Dermis blood vessel endothelial cell (primary cell): ENCODE data around the gene MYL6B. TPM values are rescaled to one million over a fixed set of nuclear protein-coding genes. Genes with fewer than 3 reads are reported as not detected.

Experiments used
- total RNA-seq: library from RNA; depleted of rRNA; stranded (reverse); fragments of >200 nt; gene quantifications from 2 replicates; pipeline ENCODE4 v1.2.3, GENCODE V29; 2014

MYL6B gene
- total RNA-seq, 1 donor from 2014 or later, result 96.8 TPM

Other genes with a start within 250 kb of the MYL6B start
- 33.1 and 34.9 TPM in 2 replicates for gene PYM1, start 224.7 kb upstream of the MYL6B start, total RNA-seq
- 23.7 and 41.5 TPM in 2 replicates for gene DGKA, start 221.4 kb upstream of the MYL6B start, total RNA-seq
- 0.37 and 1.5 TPM in 2 replicates for gene PMEL, start 186.5 kb upstream of the MYL6B start, total RNA-seq
- gene CDK2, start 185.8 kb upstream of the MYL6B start, total RNA-seq, result 20.8 and 35.0 TPM in 2 replicates
- 44.8 and 67.1 TPM in 2 replicates for gene RAB5B, start 178.5 kb upstream of the MYL6B start, total RNA-seq
- gene SUOX, start 155.3 kb upstream of the MYL6B start, total RNA-seq, result 12.4 and 18.9 TPM in 2 replicates
- gene IKZF4, start 131.5 kb upstream of the MYL6B start, total RNA-seq, result 0.70 and 1.4 TPM in 2 replicates
- 199 and 372 TPM in 2 replicates for gene RPS26, start 110.7 kb upstream of the MYL6B start, total RNA-seq
- 0.34 and 0.88 TPM in 2 replicates for gene ERBB3, start 72.4 kb upstream of the MYL6B start, total RNA-seq
- gene PA2G4, start 48.0 kb upstream of the MYL6B start, total RNA-seq, result 106 and 276 TPM in 2 replicates
- gene RPL41, start 36.0 kb upstream of the MYL6B start, total RNA-seq, result 2,567 and 3,056 TPM in 2 replicates
- 4.7 and 5.6 TPM in 2 replicates for gene ZC3H10, start 34.3 kb upstream of the MYL6B start, total RNA-seq
- 400 and 456 TPM in 2 replicates for gene ESYT1, start 24.3 kb upstream of the MYL6B start, total RNA-seq
- 1,647 and 2,863 TPM in 2 replicates for gene MYL6, start 5.8 kb downstream of the MYL6B start, total RNA-seq
- 47.5 and 51.2 TPM in 2 replicates for gene SMARCC2, start 36.9 kb downstream of the MYL6B start, total RNA-seq
- gene RNF41, start 69.3 kb downstream of the MYL6B start, total RNA-seq, result 102 and 119 TPM in 2 replicates
- gene NABP2, start 71.8 kb downstream of the MYL6B start, total RNA-seq, result 24.8 and 32.9 TPM in 2 replicates
- not detected in 2 replicates for gene SLC39A5, start 77.5 kb downstream of the MYL6B start, total RNA-seq
- 23.0 and 31.5 TPM in 2 replicates for gene ANKRD52, start 105.8 kb downstream of the MYL6B start, total RNA-seq
- 8.4 and 10.0 TPM in 2 replicates for gene COQ10A, start 114.4 kb downstream of the MYL6B start, total RNA-seq
- gene CS, start 147.7 kb downstream of the MYL6B start, total RNA-seq, result 67.0 and 267 TPM in 2 replicates
- 80.0 and 94.8 TPM in 2 replicates for gene CNPY2, start 163.4 kb downstream of the MYL6B start, total RNA-seq
- 16.8 and 24.2 TPM in 2 replicates for gene PAN2, start 181.4 kb downstream of the MYL6B start, total RNA-seq
- 0.23 and 0.34 TPM in 2 replicates for gene IL23A, start 186.3 kb downstream of the MYL6B start, total RNA-seq
- 72.7 and 95.0 TPM in 2 replicates for gene STAT2, start 207.5 kb downstream of the MYL6B start, total RNA-seq
- not detected in 2 replicates for gene APOF, start 210.3 kb downstream of the MYL6B start, total RNA-seq